HG03457 (cell line): ENCODE data around the gene BRD1.

Source experiments
- ATAC-seq: cut with Tn5 transposase; IDR thresholded peaks from one replicate; pipeline ENCODE4 v1.9.1; 2021; ENCODE audit warnings: moderate number of reproducible peaks; ENCODE audit not compliant: unreplicated experiment

The BRD1 gene

DNA sequence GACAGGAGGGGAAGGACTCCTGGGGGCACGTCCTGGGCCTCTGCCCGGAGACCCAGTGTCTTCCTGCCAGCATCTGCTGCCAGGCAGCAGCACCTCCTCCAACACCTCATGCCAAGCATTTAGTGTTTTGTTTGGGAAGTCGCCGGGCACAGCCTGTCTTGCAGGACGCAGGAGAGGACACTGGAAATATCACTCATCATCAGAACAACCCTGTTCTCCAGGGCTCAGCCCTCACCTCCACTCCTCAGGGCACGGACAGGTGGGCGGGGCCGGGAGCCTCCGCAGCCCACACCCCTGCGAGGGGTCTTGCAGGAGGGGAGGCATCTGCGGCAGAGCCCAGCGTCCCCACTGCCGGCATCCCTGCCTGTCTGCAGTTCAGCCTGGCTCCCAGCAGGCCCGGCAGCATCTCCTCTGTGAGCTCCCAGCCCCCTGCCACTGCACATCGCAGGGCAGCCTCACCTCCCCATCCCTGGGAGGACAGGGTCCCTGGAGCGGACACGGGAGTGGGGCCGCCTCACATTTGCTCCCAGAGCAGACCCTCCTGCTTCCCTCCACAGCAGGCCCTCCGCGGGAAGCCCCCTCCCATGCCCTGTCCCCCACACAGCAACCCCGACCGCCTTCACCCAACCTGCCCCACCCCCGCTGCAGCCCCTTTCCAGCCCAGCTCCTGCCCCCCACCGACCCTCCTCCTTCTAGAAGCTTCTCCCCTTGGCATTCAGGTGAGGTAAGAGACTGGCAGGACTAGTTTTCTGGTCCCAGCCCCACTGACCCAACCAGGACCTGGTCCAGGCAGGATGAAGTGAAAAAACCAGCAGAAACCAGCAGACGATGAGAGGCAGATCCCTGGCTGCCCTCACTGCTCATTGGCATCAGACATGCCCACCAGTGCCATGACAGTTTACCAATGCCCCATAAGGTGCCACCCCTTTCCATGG lies 72.7 kb downstream of the BRD1 start:
- no peak for ATAC-seq

DNA sequence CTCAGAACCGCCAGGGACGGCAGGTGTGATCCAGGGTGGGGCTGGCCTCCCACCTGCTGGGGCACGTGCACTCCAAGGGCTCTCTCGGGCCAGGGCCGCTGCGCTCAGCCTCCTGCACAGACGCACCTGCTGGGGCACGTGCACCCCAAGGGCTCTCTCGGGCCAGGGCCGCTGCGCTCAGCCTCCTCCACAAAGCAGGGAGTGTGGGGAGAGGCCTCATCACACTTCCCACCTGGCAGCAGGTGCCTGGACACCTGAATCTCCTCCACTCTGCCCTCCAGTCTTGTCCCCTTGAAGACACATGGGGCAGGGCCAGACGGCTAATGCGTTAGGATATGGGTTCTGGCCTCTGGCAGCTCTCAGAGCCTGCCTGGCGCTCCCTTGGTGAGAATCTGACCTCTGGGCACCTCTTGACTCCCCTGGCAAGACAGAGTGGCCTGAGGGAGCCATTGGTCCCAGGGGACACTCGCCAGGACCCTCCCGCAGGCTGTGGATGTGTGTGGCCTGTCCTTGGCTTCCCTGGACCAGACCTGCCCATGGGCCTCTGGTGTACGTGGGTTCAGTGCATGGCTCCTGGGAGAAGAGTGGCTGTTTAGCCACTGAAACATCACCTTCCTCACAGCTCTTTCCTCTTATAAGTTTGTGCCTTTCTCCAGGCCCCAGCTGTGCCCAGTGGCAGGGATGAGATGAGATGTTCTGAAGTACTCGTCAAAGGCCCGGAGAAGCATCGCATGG lies 73.5 kb downstream of the BRD1 start:
- no peak for ATAC-seq

DNA sequence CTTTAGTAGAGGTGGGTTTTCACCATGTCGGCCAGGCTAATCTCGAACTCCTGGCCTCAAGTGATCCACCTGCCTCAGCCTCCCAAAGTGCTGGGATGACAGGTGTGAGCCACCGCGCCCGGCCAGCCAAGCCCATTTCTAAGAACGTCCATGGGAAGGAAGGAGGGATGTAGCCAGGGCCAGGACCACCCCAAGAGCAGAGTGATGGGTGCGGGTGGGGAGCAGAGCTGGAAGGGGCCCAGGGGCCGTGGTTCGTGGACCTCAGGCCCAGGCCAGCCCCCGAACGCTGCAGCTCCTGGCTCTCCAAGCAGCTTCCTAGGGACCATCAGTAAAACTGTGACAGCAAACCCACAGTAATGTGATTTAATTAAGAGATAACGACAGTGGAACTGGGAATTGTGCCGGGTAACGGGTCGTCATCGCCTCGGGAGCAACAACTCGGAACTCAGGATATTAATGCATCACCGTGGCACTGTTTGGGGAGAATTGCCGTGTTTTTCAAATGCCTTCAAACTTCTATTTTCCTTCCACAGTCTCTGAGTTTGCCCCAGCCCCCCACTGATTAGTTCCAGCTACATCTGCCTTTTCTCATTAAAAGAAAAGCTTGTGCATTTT lies 74.3 kb downstream of the BRD1 start:
- ATAC-seq: no peak

DNA sequence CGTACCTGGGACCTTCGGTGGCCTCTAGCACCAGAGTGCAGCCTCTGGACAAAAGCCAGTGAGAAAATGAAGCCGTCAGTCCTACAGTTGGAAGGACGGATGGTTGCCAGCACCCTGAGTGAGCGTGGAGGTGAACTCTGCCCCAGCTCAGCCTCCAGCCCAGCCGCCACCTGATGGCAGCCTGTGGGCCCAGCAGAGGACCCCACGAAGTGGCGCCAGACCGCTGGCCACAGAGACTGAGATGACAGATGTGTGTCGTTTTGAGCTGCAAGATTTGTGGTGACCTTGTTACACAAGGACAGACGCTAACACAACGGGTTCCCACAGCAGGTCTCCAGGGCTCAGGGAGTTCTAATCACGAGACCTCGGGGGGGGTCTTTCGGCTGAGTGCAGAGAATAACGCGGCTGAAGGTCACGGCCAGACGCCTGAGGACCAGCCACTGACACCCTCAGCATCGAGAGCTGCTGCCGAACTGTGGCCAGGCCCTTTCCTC lies 75.0 kb downstream of the BRD1 start:
- no peak for ATAC-seq

DNA sequence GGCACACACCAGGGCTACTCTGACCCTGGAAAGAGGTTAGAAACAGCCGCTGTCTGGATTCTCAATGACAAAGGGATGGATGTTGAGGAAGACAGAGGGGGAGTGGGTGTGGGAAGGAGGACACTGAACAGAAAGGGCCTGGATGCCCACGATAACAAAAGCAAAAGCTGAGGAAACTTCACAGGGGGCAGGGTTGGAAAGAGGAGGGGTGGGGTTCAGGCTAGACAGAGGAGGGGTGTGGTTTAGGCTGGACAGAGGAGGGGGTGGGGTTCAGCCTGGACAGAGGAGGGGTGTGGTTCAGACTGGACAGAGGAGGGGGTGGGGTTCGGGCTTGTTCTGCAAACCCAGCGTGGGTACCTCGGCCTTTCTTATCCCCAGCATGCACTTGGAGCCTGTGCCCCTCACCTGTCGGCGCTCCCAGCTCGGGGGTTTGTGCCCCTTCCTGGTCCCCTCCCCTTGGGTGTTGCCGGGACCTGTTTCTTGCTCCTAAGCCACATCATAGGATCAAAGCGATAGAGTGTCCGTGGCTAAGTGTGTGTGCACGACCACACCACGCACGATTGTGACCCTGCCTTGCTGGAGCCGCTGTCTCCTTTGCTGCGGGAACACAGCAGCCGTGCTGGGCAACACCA lies 75.6 kb downstream of the BRD1 start:
- ATAC-seq: no peak

DNA sequence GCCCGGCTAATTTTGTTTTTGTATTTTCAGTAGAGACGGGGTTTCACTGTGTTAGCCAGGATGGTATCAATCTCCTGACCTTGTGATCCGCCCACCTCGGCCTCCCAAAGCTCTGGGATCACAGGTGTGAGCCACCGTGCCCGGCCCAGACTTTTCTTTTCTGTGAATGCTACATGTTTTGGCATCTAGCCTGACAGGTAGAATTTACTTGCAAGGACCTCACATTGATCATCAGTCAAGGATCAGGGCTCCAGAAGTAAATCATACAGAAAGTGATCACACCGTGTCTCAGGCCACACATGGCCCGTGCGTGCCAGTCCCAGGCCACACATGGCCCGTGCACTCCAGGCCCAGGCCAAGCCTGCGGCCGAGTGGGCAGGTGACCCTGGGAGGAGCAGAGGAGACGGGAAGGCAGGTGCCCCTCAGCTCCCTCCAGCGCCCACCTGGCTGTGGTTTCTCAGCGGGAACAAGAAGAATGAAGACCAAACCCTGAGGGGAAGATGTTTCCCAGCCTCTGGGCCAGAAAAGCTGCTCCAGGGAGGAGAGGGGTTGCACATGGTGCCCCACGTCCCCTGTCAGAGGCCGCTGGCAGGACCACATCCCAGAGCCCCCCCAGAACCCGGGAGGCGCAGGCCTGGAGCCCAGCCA lies 76.2 kb downstream of the BRD1 start:
- ATAC-seq: no peak

DNA sequence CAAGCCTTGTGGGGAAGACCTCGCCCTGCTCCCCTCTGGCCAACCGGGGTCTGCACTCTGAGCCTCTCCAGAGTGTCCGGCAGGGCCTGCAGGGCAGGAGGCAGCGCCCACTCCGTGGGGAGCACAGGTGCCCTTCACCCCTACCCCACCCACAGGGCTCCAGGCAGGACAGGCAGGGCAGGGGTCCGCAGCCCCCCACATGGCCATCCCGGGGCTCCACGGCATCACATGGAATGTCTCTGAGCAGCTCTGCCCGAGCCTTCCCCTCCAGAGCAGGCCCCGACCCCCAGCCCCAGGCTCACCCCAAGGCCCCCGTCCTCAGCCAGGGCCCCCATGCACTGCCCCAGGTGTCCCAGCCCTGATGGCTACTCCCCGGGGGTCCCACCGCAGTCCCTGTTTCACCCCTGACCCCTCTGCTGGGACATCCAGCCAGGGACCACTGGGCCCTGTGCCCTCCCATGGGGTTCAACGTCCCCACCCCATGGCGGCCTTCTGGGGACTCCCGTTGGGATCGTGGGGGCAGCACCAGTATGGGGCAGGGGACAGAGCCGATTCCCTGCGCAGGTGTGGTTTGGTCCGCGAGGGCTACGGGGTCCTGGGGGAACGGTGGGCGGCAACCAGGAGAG lies 77.7 kb downstream of the BRD1 start:
- ATAC-seq: no peak

DNA sequence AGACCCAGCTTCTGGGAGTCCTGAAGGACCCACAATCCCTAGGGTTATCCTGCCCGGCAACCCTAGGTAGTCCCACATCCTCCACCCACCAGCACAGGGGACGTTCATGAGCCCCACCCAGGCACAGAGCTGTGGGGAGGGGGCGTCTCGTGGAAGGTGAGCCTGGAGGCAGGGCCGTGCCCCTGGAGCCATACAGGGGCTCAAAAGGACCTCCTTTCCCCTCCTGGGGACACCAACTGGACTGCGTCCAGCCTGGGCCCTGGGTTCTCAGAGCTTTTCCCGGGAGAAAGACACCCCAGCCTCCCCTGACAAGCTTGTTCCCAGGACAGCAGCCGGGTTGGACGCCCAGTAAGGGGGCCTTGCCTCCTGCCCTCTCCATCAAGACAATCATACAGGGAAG lies 78.4 kb downstream of the BRD1 start:
- ATAC-seq: no peak

DNA sequence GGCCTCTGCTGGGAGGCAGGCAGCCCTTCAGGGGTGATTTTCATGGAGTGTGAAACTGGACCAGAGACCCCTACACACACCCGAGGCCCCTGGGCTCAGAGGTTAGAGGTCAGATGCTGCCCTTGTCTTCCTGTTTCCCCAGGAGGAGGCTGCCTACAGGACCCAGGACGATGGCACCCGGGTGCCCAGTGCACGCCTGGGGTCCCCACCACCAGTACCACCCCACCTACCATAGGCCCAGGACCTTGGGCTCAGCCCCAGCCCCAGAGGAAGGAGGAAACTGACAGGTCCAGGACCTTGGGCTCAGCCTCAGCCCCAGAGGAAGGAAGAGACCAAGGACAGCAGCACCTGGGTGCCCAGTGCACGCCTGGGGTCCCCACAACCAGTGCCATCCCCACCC lies 79.2 kb downstream of the BRD1 start:
- no peak for ATAC-seq

DNA sequence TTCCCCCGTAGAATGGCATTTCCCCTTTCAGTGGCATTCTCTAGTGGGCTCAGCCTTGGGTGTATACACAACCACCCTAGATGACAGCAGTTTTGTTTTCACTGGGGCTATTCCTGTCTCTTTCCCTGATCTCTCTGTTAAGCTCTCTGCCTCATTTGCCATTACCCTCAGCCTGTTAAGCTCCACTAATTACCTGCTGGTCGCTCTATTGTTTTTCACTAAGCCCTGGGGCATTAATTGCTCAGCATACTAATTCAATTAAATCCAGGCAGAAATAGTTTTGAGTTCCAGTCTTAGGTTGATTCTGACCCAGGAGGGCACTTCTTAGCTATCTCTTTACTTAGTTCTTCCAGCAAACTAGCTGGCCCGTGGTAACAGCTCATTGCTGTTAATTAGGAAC lies 80.0 kb downstream of the BRD1 start:
- no peak for ATAC-seq

DNA sequence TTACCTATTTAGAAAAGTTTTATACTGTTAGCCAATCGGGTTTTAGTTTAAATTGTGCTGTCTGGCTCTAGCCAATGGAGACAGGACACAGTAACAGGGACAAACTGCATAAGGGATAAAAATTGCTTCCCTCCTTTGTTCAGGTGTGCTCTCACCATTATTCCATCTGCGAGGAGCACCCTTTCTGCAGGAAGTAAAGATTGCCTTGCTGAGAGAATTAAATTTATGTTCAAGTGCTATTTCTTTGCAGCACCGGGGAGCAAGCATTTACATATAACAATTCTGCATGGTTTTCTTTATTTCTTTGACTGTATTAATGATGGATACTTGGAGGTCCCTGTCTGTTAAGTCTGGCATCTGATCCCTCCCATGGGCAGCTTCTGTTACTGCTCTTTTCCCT lies 80.5 kb downstream of the BRD1 start:
- no peak for ATAC-seq

DNA sequence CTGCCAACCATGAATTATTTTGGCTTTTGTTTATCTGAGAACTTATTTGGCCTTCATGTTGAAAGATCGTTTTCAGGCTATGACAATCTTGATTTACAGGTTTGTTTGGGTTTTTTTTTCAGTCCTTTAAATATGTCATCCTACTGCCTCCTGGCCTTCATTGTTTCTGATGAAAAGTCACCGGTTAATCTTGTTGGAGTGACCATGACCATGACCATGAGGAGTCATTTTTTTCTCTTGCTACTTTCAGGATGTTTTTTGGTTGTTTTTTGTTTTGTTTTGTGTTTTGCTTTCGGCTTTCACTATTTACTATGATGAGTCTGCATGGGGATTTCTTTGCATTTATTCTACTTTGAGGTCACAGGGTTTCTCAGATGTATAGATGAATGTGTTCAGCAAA lies 81.6 kb downstream of the BRD1 start:
- ATAC-seq: no peak

DNA sequence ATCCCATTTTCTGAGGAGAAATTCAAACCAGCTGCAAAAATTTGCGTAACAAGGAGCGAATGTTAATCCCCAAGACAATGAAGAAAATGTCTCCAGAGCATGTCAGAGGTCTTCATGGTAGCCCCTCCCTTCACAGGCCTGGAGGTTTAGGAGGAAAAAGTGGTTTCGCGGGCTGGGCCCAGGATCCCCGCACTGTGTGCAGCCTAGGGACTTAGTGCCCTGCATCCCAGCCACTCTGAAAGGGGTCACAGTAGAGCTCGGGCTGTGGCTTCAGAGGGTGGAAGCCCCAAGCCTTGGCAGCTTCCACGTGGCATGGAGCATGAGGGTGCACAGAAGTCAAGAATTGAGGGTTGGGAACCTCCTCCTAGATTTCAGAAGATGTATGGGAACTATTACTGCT lies 87.4 kb downstream of the BRD1 start:
- ATAC-seq: no peak

DNA sequence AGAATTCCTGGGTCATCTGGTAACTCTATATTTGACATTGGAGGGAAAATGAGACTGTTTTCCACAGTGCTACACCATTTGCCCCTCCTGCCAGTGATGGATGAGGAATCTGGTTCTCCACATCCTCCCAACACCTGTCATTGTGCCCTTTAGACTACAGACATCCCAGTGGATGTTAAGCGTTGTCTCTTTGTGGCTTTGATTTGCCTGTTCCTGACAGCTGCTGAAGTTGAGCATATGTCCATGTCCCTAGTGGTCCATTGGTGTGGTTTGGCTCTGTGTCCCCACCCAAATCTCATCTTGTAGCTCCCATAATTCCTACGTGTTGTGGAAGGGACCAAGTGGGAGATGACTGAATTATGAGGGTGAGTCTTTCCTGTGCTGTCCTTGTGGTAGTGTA lies 88.5 kb downstream of the BRD1 start:
- ATAC-seq: no peak

DNA sequence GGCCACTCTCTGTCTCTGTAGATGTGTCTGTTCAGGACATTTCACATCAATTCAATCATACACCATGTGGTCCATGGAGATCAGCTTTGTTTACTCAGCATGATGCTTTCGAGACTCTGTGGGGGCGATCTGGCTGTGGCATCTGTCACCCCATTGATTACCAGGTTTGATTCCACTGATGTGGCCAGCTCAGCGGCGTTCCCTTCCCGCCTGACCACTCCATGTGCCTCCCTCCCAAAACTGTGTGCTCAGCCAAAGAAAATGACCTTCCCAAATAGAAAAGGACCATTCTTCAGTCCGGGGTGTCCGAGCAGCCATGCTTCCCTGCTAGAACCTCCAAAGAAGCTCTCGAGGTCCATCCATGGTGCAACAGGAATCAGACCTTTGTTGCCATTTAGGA lies 89.1 kb downstream of the BRD1 start:
- no peak for ATAC-seq

DNA sequence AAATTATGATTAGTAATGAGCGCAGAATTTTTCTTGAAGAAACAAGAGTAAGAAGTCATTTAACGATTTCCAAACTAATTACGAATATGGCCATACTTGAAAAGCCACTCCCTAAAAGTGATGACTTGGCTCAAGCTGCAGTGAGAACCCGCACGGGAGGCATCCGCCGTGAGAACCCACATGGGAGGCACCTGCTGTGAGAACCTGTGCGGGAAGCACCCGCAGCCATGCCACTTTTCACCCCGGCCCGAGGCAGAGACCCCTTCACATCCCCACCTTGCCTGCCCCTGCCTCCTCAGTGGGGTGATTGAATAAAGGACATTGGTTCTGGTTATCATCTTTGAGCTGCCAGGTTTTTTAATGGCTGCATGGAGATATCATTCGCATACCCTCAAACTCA lies 89.7 kb downstream of the BRD1 start:
- no peak for ATAC-seq

DNA sequence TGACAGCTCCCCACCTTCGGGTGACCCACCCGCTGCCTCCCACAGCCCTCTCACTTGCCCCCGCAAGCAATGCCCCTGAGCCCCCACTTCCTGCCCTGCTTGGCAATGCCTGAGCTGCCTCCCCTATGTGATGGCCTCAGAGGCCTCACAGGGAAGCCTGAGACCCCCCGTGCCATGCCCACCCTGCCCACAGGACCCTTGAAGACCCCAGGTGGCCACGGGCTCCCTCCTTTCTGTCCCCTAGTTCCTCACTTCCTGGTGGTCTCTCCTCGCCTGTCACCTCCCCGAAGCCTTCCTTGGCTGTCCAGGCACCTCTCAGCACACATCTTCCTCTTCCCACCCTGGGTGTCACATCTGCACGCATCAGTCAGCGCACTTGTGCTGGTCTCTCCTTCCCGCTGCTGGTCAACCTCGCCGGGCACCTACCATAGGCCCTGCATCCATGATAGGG lies 90.5 kb downstream of the BRD1 start:
- no peak for ATAC-seq

DNA sequence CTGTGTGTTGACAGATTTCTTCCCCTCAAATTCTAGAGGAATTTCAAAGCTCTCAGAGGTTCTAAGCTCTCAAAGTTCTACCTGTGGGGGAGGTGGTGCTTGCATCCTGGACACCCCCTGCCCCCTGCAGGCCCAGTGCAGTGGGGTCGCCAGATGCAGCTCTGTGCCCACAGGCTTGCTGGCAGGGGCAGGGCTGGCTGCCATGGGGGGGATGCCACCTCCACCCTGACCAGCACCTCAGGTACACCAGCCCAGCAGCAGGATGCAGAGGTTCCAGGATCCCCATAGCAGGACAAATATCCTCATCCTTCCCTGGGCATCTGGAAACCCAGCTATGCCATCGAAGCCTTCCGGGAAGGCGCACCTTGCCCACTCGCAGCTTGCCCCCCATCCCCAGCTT lies 91.1 kb downstream of the BRD1 start:
- ATAC-seq: no peak

DNA sequence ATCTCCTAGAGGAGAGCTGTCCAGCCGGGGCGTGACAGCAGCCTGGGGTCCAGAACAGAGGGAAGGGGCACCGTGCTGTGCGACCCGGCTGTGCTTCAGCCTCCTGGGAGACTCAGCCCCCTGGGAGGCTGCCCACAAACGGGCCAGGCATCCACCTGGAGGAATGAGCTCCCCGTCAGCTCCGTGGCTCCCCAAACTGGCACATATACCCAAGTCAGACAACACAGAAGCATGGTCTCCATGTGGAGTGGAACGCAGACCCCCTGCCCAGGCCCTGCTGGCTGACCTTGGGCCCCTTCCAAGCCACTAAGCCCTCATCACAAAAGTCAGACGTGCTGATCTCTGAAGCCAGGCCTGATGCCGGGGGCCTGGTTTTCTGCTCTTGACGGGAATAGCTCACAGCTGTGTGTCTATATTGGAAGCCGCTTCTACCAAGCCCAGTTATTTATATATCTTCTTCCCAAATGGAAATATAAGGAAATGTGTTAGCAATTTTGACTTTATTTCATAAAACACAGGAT lies 91.7 kb downstream of the BRD1 start:
- ATAC-seq: no peak

DNA sequence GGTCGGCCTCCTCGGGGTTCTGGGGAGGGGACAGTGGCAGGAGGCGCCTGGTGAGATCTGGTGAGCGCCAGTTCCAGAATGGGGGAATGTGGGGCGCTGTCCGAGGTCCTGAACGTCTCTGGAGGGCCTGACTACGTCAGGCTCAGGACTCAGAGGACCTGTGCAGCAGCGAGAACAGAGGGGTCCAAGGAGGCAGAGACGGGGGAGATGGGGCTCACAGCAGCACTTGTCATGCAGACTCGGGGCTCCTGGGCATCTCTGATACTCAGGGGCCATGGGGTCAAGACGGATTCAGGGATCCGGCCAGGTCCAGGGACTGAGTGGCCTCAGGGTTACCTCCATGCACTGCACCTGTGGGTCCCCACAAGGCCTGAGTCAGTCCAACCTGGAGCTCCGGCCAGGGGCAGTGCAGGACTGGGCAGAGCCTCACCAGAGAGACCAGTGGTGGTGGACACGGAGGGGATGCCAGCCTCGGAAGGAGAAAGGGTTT lies 92.2 kb downstream of the BRD1 start:
- ATAC-seq: no peak
